ENCODE data around the gene LRRC4C. TPM values are rescaled to one million over a fixed set of nuclear protein-coding genes. Genes with fewer than 3 reads are reported as not detected.

Gene LRRC4C
- total and polyA plus RNA-seq, 2 experiments from 2014 or later, result not detected

- H3K9me2 ChIP-seq (ENCODE audit: insufficient read depth), result no peaks in the 10 kb centered on the region
- no peaks in the 10 kb centered on the region for H4K20me1 ChIP-seq (ENCODE audit: insufficient read depth)
- no peaks in the 10 kb centered on the region for H3F3A ChIP-seq (ENCODE audit: insufficient read depth)
- no peaks in the 10 kb centered on the region for H3K36me3 ChIP-seq (ENCODE audit: low read depth)
- H3K4me1 ChIP-seq (ENCODE audit: insufficient read depth), result no peaks in the 10 kb centered on the region
- no peak overlapping the region for H3K27ac ChIP-seq
- no peak for TF ChIP-seq EZH2 (IDR thresholded peaks at IDR 0.05; ENCODE audit: insufficient read depth, poor library complexity, severe bottlenecking)
- TF ChIP-seq EZH2phosphoT487 (IDR thresholded peaks at IDR 0.05; ENCODE audit: insufficient read depth, low read depth), result no peak
- no peaks in the 10 kb centered on the region for H3K9me3 ChIP-seq (ENCODE audit: low read depth)
- no peak for DNase-seq
- no peak overlapping the region for H3K9ac ChIP-seq
- no peak overlapping the region for H3K4me3 ChIP-seq
- H3K27me3 ChIP-seq (replicated peaks; ENCODE audit: insufficient read depth), result no peaks in the 10 kb centered on the region
- H2AFZ ChIP-seq, result no peak overlapping the region
- in situ Hi-C loops (cut with MboI), result no loop called here
- no peaks in the 10 kb centered on the region for H3K79me2 ChIP-seq (ENCODE audit: insufficient read depth)
- H3K4me2 ChIP-seq (ENCODE audit: unreplicated experiment), result no peak overlapping the region
Measured at GRCh38 chr11:41286751-41287150, 172.7 kb downstream of the LRRC4C start.

- Histone ChIP-seq H3K27ac (no peak overlapping the region), H3K9ac (no peak overlapping the region), H3K4me1 (ENCODE audit: insufficient read depth) (no peaks in the 10 kb centered on the region), H3F3A (ENCODE audit: insufficient read depth) (no peaks in the 10 kb centered on the region), H3K9me2 (ENCODE audit: insufficient read depth) (no peaks in the 10 kb centered on the region), H3K79me2 (ENCODE audit: insufficient read depth) (no peaks in the 10 kb centered on the region), H3K4me3 (no peak overlapping the region), H2AFZ (no peak overlapping the region), H4K20me1 (ENCODE audit: insufficient read depth) (no peaks in the 10 kb centered on the region), H3K9me3 (ENCODE audit: low read depth) (no peaks in the 10 kb centered on the region), H3K36me3 (ENCODE audit: low read depth) (no peaks in the 10 kb centered on the region), H3K27me3 (replicated peaks; ENCODE audit: insufficient read depth) (no peaks in the 10 kb centered on the region), H3K4me2 (ENCODE audit: unreplicated experiment) (no peak overlapping the region)
- 16% methylated on average over 3 of the region's 3 CpGs for WGBS, 2 experiments (ENCODE audit: low coverage in 1 of 2, low lambda C conversion rate in 2 of 2, missing lambda C conversion rate in 2 of 2)
- DNase-seq, result no peak
- TF ChIP-seq EZH2 (IDR thresholded peaks at IDR 0.05; ENCODE audit: insufficient read depth, poor library complexity, severe bottlenecking) (no peak), EZH2phosphoT487 (IDR thresholded peaks at IDR 0.05; ENCODE audit: insufficient read depth, low read depth) (no peak)
- in situ Hi-C loops (cut with MboI), result no loop called here
Measured at GRCh38 chr11:41284354-41284753, 175.1 kb downstream of the LRRC4C start.

GRCh38 chr11:41283191-41283930 lies 176.1 kb downstream of the LRRC4C start:
- no peaks in the 10 kb centered on the region for H3K9me2 ChIP-seq (ENCODE audit: insufficient read depth)
- in situ Hi-C loops (cut with MboI), result no loop called here

GRCh38 chr11:41282395-41282794 lies 177.1 kb downstream of the LRRC4C start:
- no peak for DNase-seq

More at GRCh38 chr11:41283191-41283930, 176.1 kb downstream of the LRRC4C start:
- Histone ChIP-seq H3K4me1 (ENCODE audit: insufficient read depth) (no peaks in the 10 kb centered on the region), H3K27me3 (replicated peaks; ENCODE audit: insufficient read depth) (no peaks in the 10 kb centered on the region), H3K9ac (no peak overlapping the region), H3K4me2 (ENCODE audit: unreplicated experiment) (no peak overlapping the region), H3F3A (ENCODE audit: insufficient read depth) (no peaks in the 10 kb centered on the region), H3K36me3 (ENCODE audit: low read depth) (no peaks in the 10 kb centered on the region), H2AFZ (no peak overlapping the region), H3K27ac (no peak overlapping the region), H3K4me3 (no peak overlapping the region), H4K20me1 (ENCODE audit: insufficient read depth) (no peaks in the 10 kb centered on the region), H3K79me2 (ENCODE audit: insufficient read depth) (no peaks in the 10 kb centered on the region), H3K9me3 (ENCODE audit: low read depth) (no peaks in the 10 kb centered on the region)
- DNase-seq, result no peak
- 18 to 22% methylated on average over 6 of the region's 6 CpGs for WGBS, 2 experiments (ENCODE audit: low coverage in 1 of 2, low lambda C conversion rate in 2 of 2, missing lambda C conversion rate in 2 of 2)
- no peak for TF ChIP-seq EZH2 (IDR thresholded peaks at IDR 0.05; ENCODE audit: insufficient read depth, poor library complexity, severe bottlenecking)
- no peak for TF ChIP-seq EZH2phosphoT487 (IDR thresholded peaks at IDR 0.05; ENCODE audit: insufficient read depth, low read depth)

More at GRCh38 chr11:41282395-41282794, 177.1 kb downstream of the LRRC4C start:
- Histone ChIP-seq H3K9me2 (ENCODE audit: insufficient read depth) (no peaks in the 10 kb centered on the region), H3K9ac (no peak overlapping the region), H3K27me3 (replicated peaks; ENCODE audit: insufficient read depth) (no peaks in the 10 kb centered on the region), H3K4me1 (ENCODE audit: insufficient read depth) (no peaks in the 10 kb centered on the region), H3F3A (ENCODE audit: insufficient read depth) (no peaks in the 10 kb centered on the region), H3K36me3 (ENCODE audit: low read depth) (no peaks in the 10 kb centered on the region), H3K79me2 (ENCODE audit: insufficient read depth) (no peaks in the 10 kb centered on the region), H3K4me3 (no peak overlapping the region), H4K20me1 (ENCODE audit: insufficient read depth) (no peaks in the 10 kb centered on the region), H3K9me3 (ENCODE audit: low read depth) (no peaks in the 10 kb centered on the region), H3K27ac (no peak overlapping the region), H3K4me2 (ENCODE audit: unreplicated experiment) (no peak overlapping the region), H2AFZ (no peak overlapping the region)
- 15 to 19% methylated on average over 5 of the region's 5 CpGs for WGBS, 2 experiments (ENCODE audit: low coverage in 1 of 2, low lambda C conversion rate in 2 of 2, missing lambda C conversion rate in 2 of 2)
- in situ Hi-C loops (cut with MboI), result no loop called here
- TF ChIP-seq EZH2phosphoT487 (IDR thresholded peaks at IDR 0.05; ENCODE audit: insufficient read depth, low read depth) (no peak), EZH2 (IDR thresholded peaks at IDR 0.05; ENCODE audit: insufficient read depth, poor library complexity, severe bottlenecking) (no peak)
